Gastrocnemius medialis (tissue), 4 donors: ENCODE measurements around the gene ZNF407. TPM values are rescaled to one million over a fixed set of nuclear protein-coding genes. Genes with fewer than 3 reads are reported as not detected.

Source experiments
- ATAC-seq, 2 donors: fragments of 150-250 bp; one replicate each; pipeline ENCODE4 v1.9.1; 2016
- DNase-seq, 2 donors: peaks; one replicate each; pipeline ENCODE4 v3.0.0-alpha.2; 2019
- H3K27ac ChIP-seq, 4 donors: fragments of 200-600 bp; sonication (generic); 1 replicate in 1 of 4; 2 replicates in 3 of 4; pipeline ENCODE4 v1.5.1; 2016 to 2018; ENCODE audit warnings: mild to moderate bottlenecking in 2 of 4, moderate library complexity in 1 of 4
- H3K27me3 ChIP-seq, 3 donors: fragments of 200-600 bp; sonication (generic) in 2 of 3; 1 replicate in 1 of 3; 2 replicates in 2 of 3; pipeline versions ENCODE4 v1.5.1 to v1.6.0; 2016 to 2019; ENCODE audit warnings: mild to moderate bottlenecking in 1 of 3, moderate library complexity in 1 of 3
- H3K36me3 ChIP-seq, 2 donors: fragments of 200-600 bp; sonication (generic) in 1 of 2; one replicate each; pipeline ENCODE4 v1.5.1; 2017 to 2018
- H3K4me1 ChIP-seq, 2 donors: fragments of 200-600 bp; sonication (generic) in 1 of 2; one replicate each; pipeline ENCODE4 v1.5.1; 2016 to 2017; ENCODE audit warnings: mild to moderate bottlenecking in 2 of 2
- H3K4me3 ChIP-seq, 4 donors: fragments of 200-600 bp; sonication (generic) in 3 of 4; 1 replicate in 1 of 4; 2 replicates in 3 of 4; pipeline ENCODE4 v1.5.1; 2016 to 2019; ENCODE audit warnings: mild to moderate bottlenecking in 2 of 4
- H3K9me3 ChIP-seq, 3 donors: fragments of 200-600 bp; sonication (generic) in 2 of 3; 1 replicate in 1 of 3; 2 replicates in 2 of 3; pipeline ENCODE4 v1.5.1; 2016 to 2019
- CTCF ChIP-seq, 5 experiments: fragments of 450-650 bp in 3 of 5; fragments of 200-600 bp in 2 of 5; sonication (generic) in 2 of 5; IDR thresholded peaks in 4 of 5; conservative IDR thresholded peaks in 1 of 5; 1 replicate in 4 of 5; 2 replicates in 1 of 5; pipeline ENCODE4 v1.5.1; 2016 to 2019; ENCODE audit warnings: antibody characterized with exemption in 5 of 5, mild to moderate bottlenecking in 3 of 5, moderate library complexity in 3 of 5
- POLR2A ChIP-seq, 2 donors: fragments of 450-650 bp; IDR thresholded peaks; one replicate each; pipeline ENCODE4 v1.6.1; 2017; ENCODE audit warnings: antibody characterized with exemption in 2 of 2, mild to moderate bottlenecking in 2 of 2, moderate library complexity in 2 of 2
- in situ Hi-C, 4 donors: fragments of 200-750 bp; cut with MboI; loops; one replicate each; pipeline versions ENCODE4 v1.15.0 to v1.8.0; 2017; ENCODE audit warnings: low sequenced_read_pairs in 4 of 4
- intact Hi-C: fragments of 100-400 bp; cut with DNase I; formaldehyde crosslinking; loops from one replicate; pipeline ENCODE4 v1.15.1; 2023; ENCODE audit warnings: low total_unique reads
- total RNA-seq, 4 donors: library from RNA; depleted of rRNA; stranded (reverse); fragments of >200 nt; gene quantifications; one replicate each; pipeline versions ENCODE4 v1.1.0 to v1.2.3, GENCODE V29; 2016

ZNF407 gene
- total RNA-seq, 4 donors from 2014 or later, result 5.9 to 11.4 (median 9.2) TPM

GRCh38 chr18:75044296-75044695 is 446.6 kb downstream of the ZNF407 start:
- ATAC-seq (no peak), DNase-seq (no peak)
- intact Hi-C loops (no loop called here), in situ Hi-C loops (no loop called here)
- Histone ChIP-seq H3K9me3 (no peaks in the 10 kb centered on the region), H3K27me3 (no peaks in the 10 kb centered on the region), H3K36me3 (no peaks in the 10 kb centered on the region), H3K4me1 (no peaks in the 10 kb centered on the region), H3K27ac (no peak overlapping the region), H3K4me3 (no peak overlapping the region)
- TF ChIP-seq CTCF (IDR thresholded peaks at IDR 0.05 in 4 of 5, conservative IDR thresholded peaks at IDR 0.05 in 1 of 5) (no peak), POLR2A (IDR thresholded peaks at IDR 0.05) (no peak)

- in situ Hi-C loops (no loop called here), intact Hi-C loops (no loop called here)
- no peak for DNase-seq
- H3K36me3 ChIP-seq, result no peaks in the 10 kb centered on the region
- TF ChIP-seq CTCF (IDR thresholded peaks at IDR 0.05 in 4 of 5, conservative IDR thresholded peaks at IDR 0.05 in 1 of 5), result no peak
- TF ChIP-seq POLR2A (IDR thresholded peaks at IDR 0.05), result no peak
- H3K4me1 ChIP-seq, result no peaks in the 10 kb centered on the region
- H3K4me3 ChIP-seq, result no peak overlapping the region
- no peaks in the 10 kb centered on the region for H3K27me3 ChIP-seq
- H3K9me3 ChIP-seq, result no peaks in the 10 kb centered on the region
- H3K27ac ChIP-seq, result no peak overlapping the region
- no peak for ATAC-seq
Measured at GRCh38 chr18:75044791-75045190, 447.1 kb downstream of the ZNF407 start.

GRCh38 chr18:75045272-75045671 is 447.6 kb downstream of the ZNF407 start:
- no peaks in the 10 kb centered on the region for H3K9me3 ChIP-seq
- H3K27me3 ChIP-seq, result no peaks in the 10 kb centered on the region
- TF ChIP-seq POLR2A (IDR thresholded peaks at IDR 0.05) (no peak), CTCF (IDR thresholded peaks at IDR 0.05 in 4 of 5, conservative IDR thresholded peaks at IDR 0.05 in 1 of 5) (no peak)
- ATAC-seq (no peak), DNase-seq (no peak)
- H3K27ac ChIP-seq, result no peak overlapping the region
- intact Hi-C loops, result no loop called here
- no peaks in the 10 kb centered on the region for H3K36me3 ChIP-seq
- no peak overlapping the region for H3K4me3 ChIP-seq
- in situ Hi-C loops, result no loop called here
- no peaks in the 10 kb centered on the region for H3K4me1 ChIP-seq

GRCh38 chr18:75047240-75047961 is 449.7 kb downstream of the ZNF407 start:
- ATAC-seq, result no peak
- Histone ChIP-seq H3K4me3 (no peak overlapping the region), H3K4me1 (no peaks in the 10 kb centered on the region)

More at GRCh38 chr18:75047240-75047961, 449.7 kb downstream of the ZNF407 start:
- DNase-seq, result no peak
- intact Hi-C loops (no loop called here), in situ Hi-C loops (no loop called here)
- Histone ChIP-seq H3K9me3 (no peaks in the 10 kb centered on the region), H3K27me3 (no peaks in the 10 kb centered on the region), H3K36me3 (no peaks in the 10 kb centered on the region), H3K27ac (no peak overlapping the region)
- TF ChIP-seq POLR2A (IDR thresholded peaks at IDR 0.05) (no peak), CTCF (IDR thresholded peaks at IDR 0.05 in 4 of 5, conservative IDR thresholded peaks at IDR 0.05 in 1 of 5) (no peak)
